NT2/D1 (cell line): ENCODE data around the gene MED31.

Experiments
- SUZ12 ChIP-seq: IDR thresholded peaks from 2 replicates; pipeline ENCODE4 v1.6.1; 2011; ENCODE audit not compliant: insufficient read length, insufficient read depth; ENCODE audit errors: extremely low read depth
- YY1 ChIP-seq: IDR thresholded peaks from 2 replicates; pipeline ENCODE4 v1.6.1; 2011; ENCODE audit not compliant: insufficient read length, insufficient read depth
- ZNF274 ChIP-seq: IDR thresholded peaks from 2 replicates; pipeline ENCODE4 v1.6.1; 2011; ENCODE audit warnings: mild to moderate bottlenecking, low read depth, low read length

DNA sequence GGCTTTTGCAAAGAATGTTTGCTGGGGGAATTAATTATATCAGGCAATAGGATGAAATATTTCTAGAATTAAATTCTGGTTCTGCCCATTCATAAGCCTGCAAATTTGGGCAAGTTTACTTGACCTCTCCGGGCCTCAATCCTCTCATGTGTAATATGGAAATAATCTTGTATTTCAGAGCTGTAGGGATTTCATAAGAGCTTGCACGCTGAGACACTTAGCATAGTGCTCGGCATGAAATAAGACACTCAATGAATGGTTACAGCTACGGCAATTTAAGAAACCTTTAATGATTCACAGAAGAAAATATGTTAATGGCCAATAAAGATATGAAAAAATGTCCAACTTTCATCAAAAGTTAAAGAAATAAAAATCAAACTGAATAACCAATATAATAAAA, 54.5 kb downstream of the MED31 start:
- TF ChIP-seq ZNF274 (no peak), YY1 (no peak), SUZ12 (no peak)
